WTC11 (cell line): ENCODE data around the gene OR2M4. TPM values are rescaled to one million over a fixed set of nuclear protein-coding genes. Genes with fewer than 3 reads are reported as not detected.
"Not testable (repeated sequence)": the region's sequence is repeated elsewhere in the genome, so short reads cannot be mapped to it uniquely, and the experiment has no call there.

ENCODE experiments used
- ATAC-seq: fragments of 200-7000 bp; cut with Tn5 transposase; 2 replicates; pipeline ENCODE4 v1.10.0; 2021; ENCODE audit warnings: mild to moderate bottlenecking, moderate library complexity
- CTCF ChIA-PET: fragments of 300-600 bp; sonication (Branson Sonifier 250); formaldehyde crosslinking; loops from one replicate; lab custom pipeline; 2021; ENCODE audit warnings: antibody characterized with exemption; lab: Charles Lee
- POLR2A ChIA-PET: fragments of 350-600 bp; sonication (Branson Sonifier 250); formaldehyde crosslinking; loops from one replicate; lab custom pipeline; 2021; ENCODE audit warnings: antibody characterized with exemption; lab: Charles Lee
- DNase-seq: peaks from one replicate; pipeline ENCODE4 v3.0.0; 2021; ENCODE audit warnings: low spot score
- H3K27ac Mint-ChIP-seq: 2 replicates; pipeline ENCODE4 v1.8.0; 2021; ENCODE audit warnings: mixed read lengths
- H3K27me3 Mint-ChIP-seq: 2 replicates; pipeline ENCODE4 v1.8.0; 2021; ENCODE audit warnings: low read depth, mild to moderate bottlenecking, moderate library complexity, mixed read lengths
- H3K36me3 Mint-ChIP-seq: 2 replicates; pipeline ENCODE4 v1.8.0; 2021; ENCODE audit warnings: mixed read lengths
- H3K4me1 Mint-ChIP-seq: 2 replicates; pipeline ENCODE4 v1.8.0; 2022; ENCODE audit warnings: mixed read lengths
- H3K4me3 Mint-ChIP-seq: 2 replicates; pipeline ENCODE4 v1.8.0; 2021; ENCODE audit warnings: mild to moderate bottlenecking, moderate library complexity, mixed read lengths
- H3K9me3 Mint-ChIP-seq: 2 replicates; pipeline ENCODE4 v1.8.0; 2021; ENCODE audit warnings: mixed read lengths
- ATF3 ChIP-seq: sonication (generic); formaldehyde crosslinking; conservative IDR thresholded peaks from 2 replicates; pipeline ENCODE4 v1.8.1; 2022; ENCODE audit warnings: mild to moderate bottlenecking, missing genetic modification reagents
- CREM ChIP-seq: sonication (generic); formaldehyde crosslinking; IDR thresholded peaks from 2 replicates; pipeline ENCODE4 v1.8.1; 2022; ENCODE audit warnings: mild to moderate bottlenecking, missing genetic modification reagents, moderate library complexity
- CTCF ChIP-seq: fragments of 200-600 bp; IDR thresholded peaks from 2 replicates; pipeline ENCODE4 v1.8.0; 2022; ENCODE audit warnings: antibody characterized with exemption
- E2F1 ChIP-seq: sonication (generic); formaldehyde crosslinking; IDR thresholded peaks from 2 replicates; pipeline ENCODE4 v1.8.0; 2022; ENCODE audit warnings: mild to moderate bottlenecking, missing genetic modification reagents
- E2F4 ChIP-seq: sonication (generic); formaldehyde crosslinking; IDR thresholded peaks from 2 replicates; pipeline ENCODE4 v1.8.1; 2022; ENCODE audit warnings: low read depth, mild to moderate bottlenecking, moderate library complexity, missing genetic modification reagents, borderline replicate concordance
- MAX ChIP-seq: sonication (generic); formaldehyde crosslinking; IDR thresholded peaks from 2 replicates; pipeline ENCODE4 v1.8.0; 2022; ENCODE audit warnings: mild to moderate bottlenecking, missing genetic modification reagents
- MXD4 ChIP-seq: fragments of 250-450 bp; sonication (Bioruptor Pico); IDR thresholded peaks from 2 replicates; pipeline ENCODE4 v1.8.0; 2021; ENCODE audit warnings: mild to moderate bottlenecking, moderate library complexity, borderline replicate concordance
- NFYB ChIP-seq: sonication (generic); formaldehyde crosslinking; conservative IDR thresholded peaks from 2 replicates; pipeline ENCODE4 v1.8.0; 2022; ENCODE audit warnings: low read depth, missing genetic modification reagents
- PRDM15 ChIP-seq: sonication (generic); formaldehyde crosslinking; IDR thresholded peaks from 2 replicates; pipeline ENCODE4 v1.8.0; 2022; ENCODE audit warnings: missing genetic modification reagents
- SMAD3 ChIP-seq: sonication (generic); formaldehyde crosslinking; IDR thresholded peaks from 2 replicates; pipeline ENCODE4 v1.8.0; 2022; ENCODE audit warnings: missing genetic modification reagents, mild to moderate bottlenecking, borderline replicate concordance
- TCF7 ChIP-seq: sonication (generic); formaldehyde crosslinking; IDR thresholded peaks from 2 replicates; pipeline ENCODE4 v1.8.0; 2022; ENCODE audit warnings: mild to moderate bottlenecking, low read depth, missing genetic modification reagents, moderate library complexity
- TP53 ChIP-seq: sonication (generic); formaldehyde crosslinking; IDR thresholded peaks from 2 replicates; pipeline ENCODE4 v1.8.1; 2023; ENCODE audit warnings: mild to moderate bottlenecking, missing genetic modification reagents
- USF1 ChIP-seq: sonication (generic); formaldehyde crosslinking; IDR thresholded peaks from 2 replicates; pipeline ENCODE4 v1.8.0; 2022; ENCODE audit warnings: mild to moderate bottlenecking, missing genetic modification reagents
- ZMAT4 ChIP-seq: fragments of 250-450 bp; sonication (Bioruptor Pico); IDR thresholded peaks from 2 replicates; pipeline ENCODE4 v1.9.0; 2021; ENCODE audit warnings: mild to moderate bottlenecking
- ZNF138 ChIP-seq: sonication (generic); formaldehyde crosslinking; conservative IDR thresholded peaks from 2 replicates; pipeline ENCODE4 v1.8.1; 2022; ENCODE audit warnings: mild to moderate bottlenecking, moderate library complexity, missing genetic modification reagents
- ZNF671 ChIP-seq: fragments of 250-450 bp; sonication (Bioruptor Pico); IDR thresholded peaks from 2 replicates; pipeline ENCODE4 v1.8.0; 2021; ENCODE audit warnings: mild to moderate bottlenecking
- total RNA-seq: library from RNA; stranded (reverse); gene quantifications from 3 replicates; pipeline ENCODE4 v1.2.3, GENCODE V29; 2021

OR2M4 gene
- total RNA-seq, 1 experiment from 2014 or later, result not detected

GRCh38 chr1:248229360-248229908, 1.8 kb upstream of the OR2M4 start (continued):
- TF ChIP-seq PRDM15, result no peak
- no peak for TF ChIP-seq NFYB
- TF ChIP-seq TCF7, result no peak

- no peak overlapping the region for H3K4me3 Mint-ChIP-seq
- CTCF ChIA-PET, result no interaction called here
- no peak overlapping the region for H3K27ac Mint-ChIP-seq
These were observed 8.3 kb downstream of the OR2M4 start for GRCh38 chr1:248239478-248239877.

GRCh38 chr1:248243204-248243603, 12.0 kb downstream of the OR2M4 start:
- Mint-ChIP-seq H3K36me3 (peaks cover 59% of the 10 kb centered on the region), H3K9me3 (peaks cover 74% of the 10 kb centered on the region), H3K27me3 (peaks cover 2% of the 10 kb centered on the region; the same call in 1 of the 2 replicates), H3K4me3 (no peak overlapping the region), H3K4me1 (no peaks in the 10 kb centered on the region), H3K27ac (no peak overlapping the region)
- CTCF ChIA-PET, result no interaction called here
- ATAC-seq, result peak; percentile 79
- POLR2A ChIA-PET, result no interaction called here
- TF ChIP-seq ZMAT4 (no peak), ATF3 (CRISPR knock-in tag) (no peak), CTCF (peak; percentile 37; the same call in 1 of the 2 replicates)
- DNase-seq, result no peak

More at GRCh38 chr1:248239478-248239877, 8.3 kb downstream of the OR2M4 start:
- POLR2A ChIA-PET, result no interaction called here
- peaks cover 65% of the 10 kb centered on the region for H3K36me3 Mint-ChIP-seq
- ATAC-seq, result no peak
- no peaks in the 10 kb centered on the region for H3K4me1 Mint-ChIP-seq
- TF ChIP-seq MXD4 (CRISPR knock-in tag) (no peak), SMAD3 (CRISPR knock-in tag) (no peak), ZNF138 (CRISPR knock-in tag) (no peak), TP53 (CRISPR knock-in tag) (no peak), USF1 (CRISPR knock-in tag) (no peak), CREM (CRISPR knock-in tag) (no peak), E2F4 (CRISPR knock-in tag) (no peak), ZNF671 (CRISPR knock-in tag) (no peak), E2F1 (CRISPR knock-in tag) (no peak), MAX (CRISPR knock-in tag) (no peak)
- DNase-seq, result no peak
- H3K27me3 Mint-ChIP-seq, result peaks cover 4% of the 10 kb centered on the region
- peaks cover 78% of the 10 kb centered on the region for H3K9me3 Mint-ChIP-seq

- POLR2A ChIA-PET, H3K4me1 Mint-ChIP-seq, CTCF ChIA-PET, DNase-seq, H3K27ac Mint-ChIP-seq, ATAC-seq, H3K27me3 Mint-ChIP-seq, H3K4me3 Mint-ChIP-seq: not testable (repeated sequence)
- Mint-ChIP-seq H3K36me3 (peaks cover 49% of the 10 kb centered on the region), H3K9me3 (peaks cover 62% of the 10 kb centered on the region)
These were observed 28.1 kb downstream of the OR2M4 start for GRCh38 chr1:248259309-248259708.
